CD14-positive monocyte (primary cell): ENCODE measurements around the gene RGS17. TPM values are rescaled to one million over a fixed set of nuclear protein-coding genes. Genes with fewer than 3 reads are reported as not detected.

ENCODE experiments used
- DNase-seq, 3 donors: peaks; one replicate each; pipeline ENCODE4 v3.0.0-alpha.2; 2011 to 2022
- H2AFZ ChIP-seq: 2 replicates; pipeline ENCODE4 v1.6.0; 2012; ENCODE audit warnings: mild to moderate bottlenecking, low read depth, low read length, inconsistent platforms; ENCODE audit not compliant: insufficient read depth, poor library complexity, severe bottlenecking
- H3K27ac ChIP-seq, 2 donors: 1 replicate in 1 of 2; 2 replicates in 1 of 2; pipeline ENCODE4 v1.5.1; 2012 to 2013; ENCODE audit warnings: low read length in 2 of 2, control low read depth in 1 of 2, inconsistent platforms in 1 of 2, low read depth in 1 of 2, mild to moderate bottlenecking in 1 of 2
- H3K27me3 ChIP-seq, 2 donors: one replicate each; pipeline versions ENCODE4 v1.6.0 to v1.6.1; 2011 to 2013; ENCODE audit warnings: low read length in 2 of 2; ENCODE audit not compliant: control insufficient read depth in 2 of 2, insufficient read depth in 2 of 2
- H3K36me3 ChIP-seq, 2 donors: replicated peaks in 1 of 2; 1 replicate in 1 of 2; 2 replicates in 1 of 2; pipeline versions ENCODE4 v1.5.1 to v1.6.1; 2012 to 2013; ENCODE audit warnings: low read length in 2 of 2, control low read depth in 1 of 2, inconsistent platforms in 1 of 2, mild to moderate bottlenecking in 1 of 2; ENCODE audit not compliant: insufficient read depth in 2 of 2, control insufficient read depth in 1 of 2
- H3K4me1 ChIP-seq, 2 donors: 1 replicate in 1 of 2; 2 replicates in 1 of 2; pipeline versions ENCODE4 v1.5.1 to v1.6.1; 2012 to 2013; ENCODE audit warnings: low read length in 2 of 2, control low read depth in 1 of 2, inconsistent platforms in 1 of 2, mild to moderate bottlenecking in 1 of 2, moderate library complexity in 1 of 2; ENCODE audit not compliant: insufficient read depth in 2 of 2, control insufficient read depth in 1 of 2
- H3K4me2 ChIP-seq: replicated peaks from 2 replicates; pipeline ENCODE3; 2012; ENCODE audit warnings: low read length, moderate library complexity, mild to moderate bottlenecking; ENCODE audit not compliant: poor library complexity, severe bottlenecking; ENCODE audit errors: extremely low read depth
- H3K4me3 ChIP-seq, 3 experiments: fragments of 200-600 bp in 1 of 3; sonication (generic) in 1 of 3; replicated peaks in 1 of 3; 1 replicate in 2 of 3; 2 replicates in 1 of 3; pipeline ENCODE4 v1.5.1; 2011 to 2013; ENCODE audit warnings: low read length in 3 of 3, mild to moderate bottlenecking in 3 of 3, control low read depth in 2 of 3, low read depth in 2 of 3, inconsistent platforms in 1 of 3, moderate library complexity in 1 of 3
- H3K79me2 ChIP-seq: 2 replicates; pipeline ENCODE4 v1.6.0; 2012; ENCODE audit warnings: mild to moderate bottlenecking, control low read depth, inconsistent platforms, low read length, moderate library complexity; ENCODE audit not compliant: insufficient read depth
- H3K9ac ChIP-seq: 2 replicates; pipeline ENCODE4 v1.6.0; 2017; ENCODE audit warnings: low read length, mild to moderate bottlenecking; ENCODE audit not compliant: insufficient read depth, poor library complexity, severe bottlenecking
- H3K9me3 ChIP-seq, 2 donors: replicated peaks in 1 of 2; 1 replicate in 1 of 2; 2 replicates in 1 of 2; pipeline versions ENCODE4 v1.5.1 to v1.6.1; 2012 to 2013; ENCODE audit warnings: low read length in 2 of 2, control low read depth in 1 of 2; ENCODE audit not compliant: control insufficient read depth in 1 of 2, insufficient read depth in 1 of 2
- H4K20me1 ChIP-seq: 2 replicates; pipeline ENCODE4 v1.6.0; 2012; ENCODE audit warnings: mild to moderate bottlenecking, low read length, control low read depth, moderate library complexity; ENCODE audit not compliant: insufficient read depth
- H3K27ac Mint-ChIP-seq, 7 donors: one replicate each; pipeline ENCODE4 v1.8.0; 2020; ENCODE audit warnings: mild to moderate bottlenecking in 7 of 7, mixed read lengths in 7 of 7, moderate library complexity in 6 of 7, inconsistent platforms in 2 of 7
- H3K27me3 Mint-ChIP-seq, 3 donors: one replicate each; pipeline ENCODE4 v1.8.0; 2021 to 2022; ENCODE audit warnings: low read depth in 3 of 3, mild to moderate bottlenecking in 3 of 3, mixed read lengths in 3 of 3, moderate library complexity in 3 of 3, inconsistent platforms in 1 of 3
- H3K36me3 Mint-ChIP-seq, 2 donors: one replicate each; pipeline ENCODE4 v1.8.0; 2020; ENCODE audit warnings: mixed read lengths in 2 of 2, inconsistent platforms in 1 of 2, mild to moderate bottlenecking in 1 of 2
- H3K4me1 Mint-ChIP-seq: one replicate; pipeline ENCODE4 v1.8.0; 2020; ENCODE audit warnings: mild to moderate bottlenecking, mixed read lengths
- H3K4me3 Mint-ChIP-seq, 2 donors: one replicate each; pipeline ENCODE4 v1.8.0; 2020; ENCODE audit warnings: mild to moderate bottlenecking in 2 of 2, mixed read lengths in 2 of 2, moderate library complexity in 1 of 2
- H3K9me3 Mint-ChIP-seq, 7 donors: one replicate each; pipeline ENCODE4 v1.8.0; 2020 to 2022; ENCODE audit warnings: mixed read lengths in 7 of 7, mild to moderate bottlenecking in 6 of 7, moderate library complexity in 6 of 7, inconsistent platforms in 2 of 7
- WGBS: methylation state at CpG from one replicate; pipeline ENCODE4 v1.1.5; 2013; ENCODE audit warnings: missing lambda C conversion rate; ENCODE audit not compliant: insufficient coverage; 5-methylcytosine and 5-hydroxymethylcytosine counted together
- intact Hi-C, 2 donors: fragments of 100-400 bp; cut with micrococcal nuclease; formaldehyde crosslinking; loops; one replicate each; pipeline versions ENCODE4 v1.15.0 to v1.15.1; 2023
- polyA plus RNA-seq, 3 donors: library from polyadenylated mRNA; depleted of rRNA in 1 of 3; unstranded in 2 of 3; stranded (reverse) in 1 of 3; fragments of 300-500 nt in 2 of 3; fragments of >200 nt in 1 of 3; fragmentation: Illumina TruSeq in 2 of 3; gene quantifications; 1 replicate in 2 of 3; 2 replicates in 1 of 3; pipeline ENCODE4 v1.2.3, GENCODE V29; 2012 to 2021
- TF ChIP-seq, protein P1 (sequence below): fragments of 200-600 bp; IDR thresholded peaks from one replicate; pipeline ENCODE4 v1.8.0; 2022; ENCODE audit warnings: antibody characterized with exemption, mild to moderate bottlenecking

Gene RGS17
- polyA plus RNA-seq, 3 donors = not detected

DNA sequence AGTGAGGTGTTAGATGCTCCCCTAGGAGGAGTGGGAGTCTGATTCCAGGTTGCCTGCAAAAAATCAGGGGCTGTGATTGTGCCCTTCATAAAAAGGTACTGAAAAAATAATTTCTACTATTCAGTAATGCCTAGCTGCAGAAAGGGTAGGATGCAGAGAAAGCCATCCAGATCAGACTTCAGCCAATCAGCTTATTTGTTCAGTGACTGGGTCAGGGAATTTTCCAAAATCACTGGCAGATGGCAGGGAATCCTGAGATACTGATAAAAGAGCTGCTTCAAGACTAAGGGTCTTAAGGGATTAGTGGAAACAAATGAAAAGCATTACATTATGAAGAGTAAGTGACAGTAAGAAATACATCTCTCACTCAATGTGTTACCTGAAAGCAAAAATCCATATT lies 85.8 kb downstream of the RGS17 start:
- H3K4me3 Mint-ChIP-seq = no peak overlapping the region
- H3K4me1 Mint-ChIP-seq = no peaks in the 10 kb centered on the region
- H4K20me1 ChIP-seq = no peaks in the 10 kb centered on the region
- no peaks in the 10 kb centered on the region for H3K36me3 ChIP-seq
- H3K9ac ChIP-seq = no peak overlapping the region
- no peak overlapping the region for H3K4me2 ChIP-seq
- H3K27me3 Mint-ChIP-seq = peaks cover 0 to 5% (median 5%) of the 10 kb centered on the region in 3 donors
- no peaks in the 10 kb centered on the region for H3K27me3 ChIP-seq
- no peak overlapping the region for H2AFZ ChIP-seq
- H3K79me2 ChIP-seq = no peaks in the 10 kb centered on the region
- H3K27ac ChIP-seq = no peak overlapping the region
- H3K36me3 Mint-ChIP-seq = no peaks in the 10 kb centered on the region
- intact Hi-C loops = no loop called here
- H3K27ac Mint-ChIP-seq = no peak overlapping the region
- no peak for DNase-seq
- H3K4me3 ChIP-seq = no peak overlapping the region
- H3K9me3 ChIP-seq = no peaks in the 10 kb centered on the region
- H3K9me3 Mint-ChIP-seq = peaks cover 0 to 3% (median 0%) of the 10 kb centered on the region in 7 donors
- H3K4me1 ChIP-seq = no peaks in the 10 kb centered on the region
- TF ChIP-seq, protein P1, sequence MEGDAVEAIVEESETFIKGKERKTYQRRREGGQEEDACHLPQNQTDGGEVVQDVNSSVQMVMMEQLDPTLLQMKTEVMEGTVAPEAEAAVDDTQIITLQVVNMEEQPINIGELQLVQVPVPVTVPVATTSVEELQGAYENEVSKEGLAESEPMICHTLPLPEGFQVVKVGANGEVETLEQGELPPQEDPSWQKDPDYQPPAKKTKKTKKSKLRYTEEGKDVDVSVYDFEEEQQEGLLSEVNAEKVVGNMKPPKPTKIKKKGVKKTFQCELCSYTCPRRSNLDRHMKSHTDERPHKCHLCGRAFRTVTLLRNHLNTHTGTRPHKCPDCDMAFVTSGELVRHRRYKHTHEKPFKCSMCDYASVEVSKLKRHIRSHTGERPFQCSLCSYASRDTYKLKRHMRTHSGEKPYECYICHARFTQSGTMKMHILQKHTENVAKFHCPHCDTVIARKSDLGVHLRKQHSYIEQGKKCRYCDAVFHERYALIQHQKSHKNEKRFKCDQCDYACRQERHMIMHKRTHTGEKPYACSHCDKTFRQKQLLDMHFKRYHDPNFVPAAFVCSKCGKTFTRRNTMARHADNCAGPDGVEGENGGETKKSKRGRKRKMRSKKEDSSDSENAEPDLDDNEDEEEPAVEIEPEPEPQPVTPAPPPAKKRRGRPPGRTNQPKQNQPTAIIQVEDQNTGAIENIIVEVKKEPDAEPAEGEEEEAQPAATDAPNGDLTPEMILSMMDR = no peak

DNA sequence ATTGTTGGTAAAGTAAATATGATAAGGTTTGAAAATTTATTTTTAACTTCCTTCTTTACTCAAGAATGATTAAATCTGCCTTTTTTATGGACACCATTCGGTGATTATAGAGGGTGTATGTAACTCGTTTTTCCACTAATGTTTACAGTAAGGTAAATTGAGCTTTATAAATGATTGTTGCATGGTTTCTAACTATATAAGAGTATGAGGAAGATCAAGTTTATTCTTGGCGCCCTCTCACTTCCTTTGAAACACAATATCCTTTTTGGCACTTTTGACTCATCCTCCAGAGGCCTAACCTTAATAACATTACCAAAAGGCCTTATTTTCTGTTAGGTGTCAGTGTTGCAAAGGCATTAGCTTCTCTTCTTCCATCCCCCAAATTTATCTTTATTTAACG lies 86.8 kb downstream of the RGS17 start:
- TF ChIP-seq, protein P1 = no peak
- Mint-ChIP-seq H3K9me3 (peaks cover 0 to 2% (median 0%) of the 10 kb centered on the region in 7 donors), H3K36me3 (no peaks in the 10 kb centered on the region), H3K4me3 (no peak overlapping the region), H3K4me1 (no peaks in the 10 kb centered on the region), H3K27me3 (peaks cover 0 to 5% (median 5%) of the 10 kb centered on the region in 3 donors), H3K27ac (no peak overlapping the region)
- Histone ChIP-seq H3K4me3 (no peak overlapping the region), H4K20me1 (no peaks in the 10 kb centered on the region), H3K9ac (no peak overlapping the region), H3K27ac (no peak overlapping the region), H3K9me3 (no peaks in the 10 kb centered on the region), H3K4me2 (no peak overlapping the region), H3K36me3 (no peaks in the 10 kb centered on the region), H3K4me1 (no peaks in the 10 kb centered on the region), H3K79me2 (no peaks in the 10 kb centered on the region), H3K27me3 (no peaks in the 10 kb centered on the region), H2AFZ (no peak overlapping the region)
- intact Hi-C loops = no loop called here
- no peak for DNase-seq
- no CpG with 5 or more reads among the region's 4 CpGs for WGBS
